LNCaP clone FGC (cell line): ENCODE measurements around the gene CKMT1A.
"Not testable (repeated sequence)": the region's sequence is repeated elsewhere in the genome, so short reads cannot be mapped to it uniquely, and the experiment has no call there.

Experiments used
- DNase-seq: peaks from one replicate; pipeline ENCODE4 v3.0.0-alpha.2; 2011; ENCODE audit warnings: low read depth
- H3K4me3 ChIP-seq: 2 replicates; pipeline ENCODE4 v1.5.1; 2011; ENCODE audit warnings: mild to moderate bottlenecking, low read depth, low read length, control low read depth
- CTCF ChIP-seq: IDR thresholded peaks from 2 replicates; pipeline ENCODE4 v1.5.1; 2012; ENCODE audit warnings: mild to moderate bottlenecking; ENCODE audit not compliant: control insufficient read depth, insufficient read depth; ENCODE audit errors: extremely low read depth

Gene CKMT1A

GRCh38 chr15:43693148-43694022 lies at the start of gene CKMT1A:
Gene CKMT1A, plus strand, starts transcription at chr15:43693859. Its CDS starts 192 bp downstream, at chr15:43694051.
- DNase-seq, result not testable (repeated sequence)

GRCh38 chr15:43648649-43649429 lies 44.8 kb upstream of the CKMT1A start, which contains the start of gene CATSPER2:
Gene CATSPER2, minus strand, starts transcription at chr15:43648844. Its CDS starts 783 bp downstream, at chr15:43648061.
- no peak for DNase-seq
- no peak within 1 kb of the TSS for H3K4me3 ChIP-seq
- no peak for TF ChIP-seq CTCF

More at GRCh38 chr15:43693148-43694022, at the start of gene CKMT1A:
- not testable (repeated sequence) for H3K4me3 ChIP-seq

GRCh38 chr15:43649430-43649926 lies 44.2 kb upstream of the CKMT1A start:
- not testable (repeated sequence) for H3K4me3 ChIP-seq, DNase-seq

- DNase-seq, H3K4me3 ChIP-seq: not testable (repeated sequence)
Observed at GRCh38 chr15:43659727-43660126, 33.9 kb upstream of the CKMT1A start.

GRCh38 chr15:43662293-43662692 lies 31.4 kb upstream of the CKMT1A start:
- not testable (repeated sequence) for DNase-seq, H3K4me3 ChIP-seq

GRCh38 chr15:43663333-43663732 lies 30.3 kb upstream of the CKMT1A start:
- not testable (repeated sequence) for H3K4me3 ChIP-seq, DNase-seq

GRCh38 chr15:43666177-43666576 lies 27.5 kb upstream of the CKMT1A start:
- not testable (repeated sequence) for H3K4me3 ChIP-seq, DNase-seq

- not testable (repeated sequence) for H3K4me3 ChIP-seq, DNase-seq
Observed at GRCh38 chr15:43674175-43674574, 19.5 kb upstream of the CKMT1A start.

GRCh38 chr15:43689604-43690301 lies 3.9 kb upstream of the CKMT1A start:
- DNase-seq, H3K4me3 ChIP-seq: not testable (repeated sequence)

GRCh38 chr15:43692679-43693078 lies 980 bp upstream of the CKMT1A start:
- not testable (repeated sequence) for H3K4me3 ChIP-seq, DNase-seq

GRCh38 chr15:43702174-43702573 lies 8.5 kb downstream of the CKMT1A start:
- no peak for DNase-seq

More at GRCh38 chr15:43702174-43702573, 8.5 kb downstream of the CKMT1A start:
- no peak overlapping the region for H3K4me3 ChIP-seq
- TF ChIP-seq CTCF, result no peak
